Omental fat pad (tissue), 4 donors: ENCODE measurements around the gene ENGASE. TPM values are rescaled to one million over a fixed set of nuclear protein-coding genes. Genes with fewer than 3 reads are reported as not detected.

Experiments
- ATAC-seq: fragments of 150-250 bp; one replicate; pipeline ENCODE4 v1.9.1; 2016; ENCODE audit warnings: mild to moderate bottlenecking, moderate library complexity; ENCODE audit not compliant: low FRiP score
- DNase-seq: peaks from one replicate; pipeline ENCODE4 v3.0.0-alpha.2; 2019; ENCODE audit warnings: low spot score
- total RNA-seq, 4 donors: library from RNA; depleted of rRNA; stranded (reverse); fragments of >200 nt; gene quantifications; one replicate each; pipeline ENCODE4 v1.1.0, GENCODE V29; 2016
- TF ChIP-seq, protein P1 (sequence below), 3 donors: fragments of 450-650 bp; IDR thresholded peaks; one replicate each; pipeline ENCODE4 v1.5.1; 2016 to 2017; ENCODE audit warnings: antibody characterized with exemption in 3 of 3, mild to moderate bottlenecking in 3 of 3, moderate library complexity in 2 of 3

ENGASE gene
- total RNA-seq, 4 donors from 2014 or later, result 12.2 to 52.3 (median 22.2) TPM

- DNase-seq (no peak), ATAC-seq (no peak)
- TF ChIP-seq, protein P1, sequence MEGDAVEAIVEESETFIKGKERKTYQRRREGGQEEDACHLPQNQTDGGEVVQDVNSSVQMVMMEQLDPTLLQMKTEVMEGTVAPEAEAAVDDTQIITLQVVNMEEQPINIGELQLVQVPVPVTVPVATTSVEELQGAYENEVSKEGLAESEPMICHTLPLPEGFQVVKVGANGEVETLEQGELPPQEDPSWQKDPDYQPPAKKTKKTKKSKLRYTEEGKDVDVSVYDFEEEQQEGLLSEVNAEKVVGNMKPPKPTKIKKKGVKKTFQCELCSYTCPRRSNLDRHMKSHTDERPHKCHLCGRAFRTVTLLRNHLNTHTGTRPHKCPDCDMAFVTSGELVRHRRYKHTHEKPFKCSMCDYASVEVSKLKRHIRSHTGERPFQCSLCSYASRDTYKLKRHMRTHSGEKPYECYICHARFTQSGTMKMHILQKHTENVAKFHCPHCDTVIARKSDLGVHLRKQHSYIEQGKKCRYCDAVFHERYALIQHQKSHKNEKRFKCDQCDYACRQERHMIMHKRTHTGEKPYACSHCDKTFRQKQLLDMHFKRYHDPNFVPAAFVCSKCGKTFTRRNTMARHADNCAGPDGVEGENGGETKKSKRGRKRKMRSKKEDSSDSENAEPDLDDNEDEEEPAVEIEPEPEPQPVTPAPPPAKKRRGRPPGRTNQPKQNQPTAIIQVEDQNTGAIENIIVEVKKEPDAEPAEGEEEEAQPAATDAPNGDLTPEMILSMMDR (IDR thresholded peaks at IDR 0.05), result no peak
Measured at GRCh38 chr17:79034931-79035485, 39.6 kb upstream of the ENGASE start.

- DNase-seq (no peak), ATAC-seq (no peak)
- TF ChIP-seq, protein P1 (IDR thresholded peaks at IDR 0.05), result no peak
Measured at GRCh38 chr17:79035686-79036085, 38.9 kb upstream of the ENGASE start.

DNA sequence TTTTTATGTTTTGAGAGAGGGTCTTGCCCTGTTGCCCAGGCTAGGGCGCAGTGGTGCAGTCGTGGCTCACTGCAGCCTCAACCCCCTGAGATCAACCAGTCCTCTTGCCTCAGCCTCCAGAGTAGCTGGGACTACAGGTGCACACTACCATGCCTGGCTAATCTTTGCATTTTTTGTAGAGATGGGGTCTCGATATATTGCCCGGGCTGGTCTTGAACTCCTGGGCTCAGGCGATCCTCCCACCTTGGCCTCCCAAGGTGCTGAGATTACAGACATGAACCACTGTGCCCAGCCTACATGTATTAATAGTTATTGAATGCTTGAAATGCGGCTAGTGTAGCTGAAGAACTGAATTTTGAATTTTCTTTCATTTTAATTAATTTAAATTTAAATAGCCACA is 38.4 kb upstream of the ENGASE start:
- ATAC-seq (no peak), DNase-seq (no peak)
- TF ChIP-seq, protein P1 (IDR thresholded peaks at IDR 0.05), result no peak

- TF ChIP-seq, protein P1 (IDR thresholded peaks at IDR 0.05), result no peak
- ATAC-seq, result peak; percentile 73
- no peak for DNase-seq
Measured at GRCh38 chr17:79036596-79036995, 38.0 kb upstream of the ENGASE start.

GRCh38 chr17:79038545-79039135 is 36.0 kb upstream of the ENGASE start:
- DNase-seq, result no peak
- TF ChIP-seq, protein P1 (IDR thresholded peaks at IDR 0.05), result no peak
- ATAC-seq, result peak; percentile 87

- DNase-seq (no peak), ATAC-seq (no peak)
- TF ChIP-seq, protein P1 (IDR thresholded peaks at IDR 0.05), result no peak
Measured at GRCh38 chr17:79039171-79039570, 35.5 kb upstream of the ENGASE start.

DNA sequence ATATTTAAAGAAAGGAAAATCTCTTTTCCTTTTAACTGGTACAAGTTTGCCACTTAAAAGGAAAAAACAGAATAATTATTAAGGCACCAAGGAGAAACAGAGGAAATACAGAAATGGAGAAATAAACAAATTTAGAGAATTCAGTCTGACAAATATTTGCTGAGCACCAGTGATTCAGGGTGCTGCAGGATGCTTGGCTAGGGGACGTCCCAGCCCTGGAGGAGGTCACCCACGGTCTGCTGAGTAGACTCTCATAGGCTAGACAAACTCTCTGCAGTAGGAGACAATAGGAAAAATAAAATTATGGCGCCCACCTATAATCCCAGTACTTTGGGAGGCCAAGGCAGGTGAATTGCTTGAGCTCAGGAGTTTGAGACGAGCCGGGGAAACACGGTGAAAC is 34.7 kb upstream of the ENGASE start:
- DNase-seq (no peak), ATAC-seq (no peak)
- TF ChIP-seq, protein P1 (IDR thresholded peaks at IDR 0.05), result no peak
